HL-60/S4 (cell line): ENCODE results near the gene MDH1.
"Not testable (repeated sequence)": the region's sequence is repeated elsewhere in the genome, so short reads cannot be mapped to it uniquely, and the experiment has no call there.

Experiments used
- in situ Hi-C: fragments of 300-500 bp; cut with MboI; formaldehyde crosslinking; loops from 2 replicates; pipeline ENCODE4 v1.14.3; 2022; ENCODE audit warnings: low sequenced_read_pairs

The MDH1 gene

GRCh38 chr2:63587814-63588384, 864 bp upstream of the MDH1 start:
- in situ Hi-C loops, result no loop called here

- in situ Hi-C loops, result no loop called here
Measured at GRCh38 chr2:63589148-63589958, 590 bp downstream of the MDH1 start.

GRCh38 chr2:63590626-63591408, 2.1 kb downstream of the MDH1 start:
- in situ Hi-C loops, result no loop called here

- in situ Hi-C loops, result no loop called here
Measured at GRCh38 chr2:63591566-63592175, 2.9 kb downstream of the MDH1 start.

GRCh38 chr2:63594660-63595059, 5.9 kb downstream of the MDH1 start:
- in situ Hi-C loops, result no loop called here

- in situ Hi-C loops, result no loop called here
Measured at GRCh38 chr2:63596401-63596883, 7.7 kb downstream of the MDH1 start.

GRCh38 chr2:63598981-63599380, 10.2 kb downstream of the MDH1 start:
- in situ Hi-C loops, result no loop called here

- in situ Hi-C loops, result no loop called here
Measured at GRCh38 chr2:63600881-63601460, 12.2 kb downstream of the MDH1 start.

GRCh38 chr2:63604666-63605065, 15.9 kb downstream of the MDH1 start:
- in situ Hi-C loops, result no loop called here

GRCh38 chr2:63608865-63609264, 20.1 kb downstream of the MDH1 start:
- in situ Hi-C loops, result not testable (repeated sequence)

GRCh38 chr2:63610525-63610924, 21.8 kb downstream of the MDH1 start:
- in situ Hi-C loops, result no loop called here

GRCh38 chr2:63613391-63613901, 24.7 kb downstream of the MDH1 start:
- in situ Hi-C loops, result no loop called here

GRCh38 chr2:63614448-63614968, 25.7 kb downstream of the MDH1 start:
- in situ Hi-C loops, result no loop called here

GRCh38 chr2:63614983-63615945, 26.5 kb downstream of the MDH1 start:
- in situ Hi-C loops, result no loop called here

- in situ Hi-C loops, result no loop called here
Measured at GRCh38 chr2:63617366-63617765, 28.6 kb downstream of the MDH1 start.

- in situ Hi-C loops, result no loop called here
Measured at GRCh38 chr2:63619328-63619727, 30.6 kb downstream of the MDH1 start.

GRCh38 chr2:63622751-63623150, 34.0 kb downstream of the MDH1 start:
- in situ Hi-C loops, result no loop called here

- in situ Hi-C loops, result not testable (repeated sequence)
Measured at GRCh38 chr2:63623763-63624162, 35.0 kb downstream of the MDH1 start.

GRCh38 chr2:63627866-63628265, 39.1 kb downstream of the MDH1 start:
- in situ Hi-C loops, result no loop called here
